Hepatocyte (in vitro differentiated cells): ENCODE data around the gene PDXP. TPM values are rescaled to one million over a fixed set of nuclear protein-coding genes. Genes with fewer than 3 reads are reported as not detected.
A peak's percentile ranks its signal among the peaks of the same experiment; 100 is the strongest.

Experiments
- DNase-seq: peaks from one replicate; pipeline ENCODE4 v3.0.0-alpha.2; 2016; ENCODE audit warnings: low spot score
- H2AFZ ChIP-seq: fragments of 200-600 bp; sonication (generic); 2 replicates; pipeline ENCODE4 v1.6.0; 2016; ENCODE audit warnings: antibody characterized with exemption, mild to moderate bottlenecking
- H3K27ac ChIP-seq: fragments of 200-600 bp; sonication (generic); 2 replicates; pipeline ENCODE4 v1.5.1; 2016; ENCODE audit warnings: mild to moderate bottlenecking
- H3K27me3 ChIP-seq: fragments of 200-600 bp; sonication (generic); 2 replicates; pipeline ENCODE4 v1.6.1; 2016
- H3K36me3 ChIP-seq: fragments of 200-600 bp; sonication (generic); replicated peaks from 2 replicates; pipeline ENCODE4 v1.5.1; 2016; ENCODE audit warnings: low read depth; ENCODE audit not compliant: insufficient read depth
- H3K4me1 ChIP-seq: fragments of 200-600 bp; sonication (generic); 2 replicates; pipeline ENCODE4 v1.5.1; 2016; ENCODE audit warnings: mild to moderate bottlenecking, moderate library complexity; ENCODE audit not compliant: insufficient read depth
- H3K4me2 ChIP-seq: fragments of 200-600 bp; sonication (generic); 2 replicates; pipeline ENCODE4 v1.6.0; 2016
- H3K4me3 ChIP-seq: fragments of 200-600 bp; sonication (generic); 2 replicates; pipeline ENCODE4 v1.5.1; 2016; ENCODE audit warnings: mild to moderate bottlenecking
- H3K79me2 ChIP-seq: fragments of 200-600 bp; sonication (generic); 2 replicates; pipeline ENCODE4 v1.6.0; 2017; ENCODE audit warnings: mild to moderate bottlenecking
- H3K9me2 ChIP-seq: fragments of 200-600 bp; sonication (generic); replicated peaks from 2 replicates; pipeline ENCODE4 v1.6.0; 2017; ENCODE audit warnings: mild to moderate bottlenecking; ENCODE audit not compliant: insufficient read depth
- H3K9me3 ChIP-seq: fragments of 200-600 bp; sonication (generic); 2 replicates; pipeline ENCODE4 v1.5.1; 2016; ENCODE audit warnings: low read depth, mild to moderate bottlenecking
- H4K20me1 ChIP-seq: fragments of 200-600 bp; sonication (generic); 2 replicates; pipeline ENCODE4 v1.6.0; 2016; ENCODE audit warnings: mild to moderate bottlenecking; ENCODE audit not compliant: insufficient read depth, poor library complexity, severe bottlenecking
- CTCF ChIP-seq: fragments of 200-600 bp; sonication (generic); IDR thresholded peaks from 2 replicates; pipeline ENCODE4 v1.5.1; 2016; ENCODE audit warnings: antibody characterized with exemption, mild to moderate bottlenecking; ENCODE audit not compliant: poor library complexity
- EZH2 ChIP-seq: fragments of 200-600 bp; sonication (generic); IDR thresholded peaks from 2 replicates; pipeline ENCODE4 v1.6.1; 2016; ENCODE audit warnings: antibody characterized with exemption, mild to moderate bottlenecking, borderline replicate concordance
- EZH2phosphoT487 ChIP-seq: fragments of 200-600 bp; sonication (generic); IDR thresholded peaks from one replicate; pipeline ENCODE4 v1.6.1; 2018; ENCODE audit warnings: antibody characterized with exemption, mild to moderate bottlenecking, low read depth, moderate library complexity; ENCODE audit not compliant: unreplicated experiment, severe bottlenecking
- WGBS: methylation state at CpG from one replicate; pipeline ENCODE4 v1.1.6; 2016; ENCODE audit warnings: low lambda C conversion rate; ENCODE audit errors: missing lambda C conversion rate; 5-methylcytosine and 5-hydroxymethylcytosine counted together
- polyA plus RNA-seq: library from polyadenylated mRNA; unstranded; fragments of >200 nt; fragmentation: Nextera tagmentation; extraction: Ambion mirVana; gene quantifications from 2 replicates; pipeline ENCODE4 v1.2.1, GENCODE V29; 2016
- total RNA-seq: library from RNA; depleted of rRNA; stranded (reverse); fragments of >200 nt; gene quantifications from 2 replicates; pipeline ENCODE4 v1.2.3, GENCODE V29; 2014

Gene PDXP
- total and polyA plus RNA-seq, 2 experiments from 2014 or later: 15.0 to 27.6 TPM

GRCh38 chr22:37657590-37658132, 862 bp upstream of the PDXP start:
- Histone ChIP-seq H3K27ac (peak overlapping the region; percentile 19), H3K79me2 (peaks cover 33% of the 10 kb centered on the region), H4K20me1 (peaks cover 6% of the 10 kb centered on the region), H3K36me3 (no peaks in the 10 kb centered on the region), H3K4me3 (peak overlapping the region; percentile 18), H3K9me2 (no peaks in the 10 kb centered on the region), H3K9me3 (no peaks in the 10 kb centered on the region), H2AFZ (peak overlapping the region; percentile 1), H3K27me3 (no peaks in the 10 kb centered on the region), H3K4me1 (peaks cover 30% of the 10 kb centered on the region), H3K4me2 (peak overlapping the region; percentile 76)
- TF ChIP-seq EZH2phosphoT487: no peak
- no peak for TF ChIP-seq EZH2
- TF ChIP-seq CTCF: no peak
- WGBS: 13% methylated on average over 6 of the region's 6 CpGs
- no peak for DNase-seq

DNA sequence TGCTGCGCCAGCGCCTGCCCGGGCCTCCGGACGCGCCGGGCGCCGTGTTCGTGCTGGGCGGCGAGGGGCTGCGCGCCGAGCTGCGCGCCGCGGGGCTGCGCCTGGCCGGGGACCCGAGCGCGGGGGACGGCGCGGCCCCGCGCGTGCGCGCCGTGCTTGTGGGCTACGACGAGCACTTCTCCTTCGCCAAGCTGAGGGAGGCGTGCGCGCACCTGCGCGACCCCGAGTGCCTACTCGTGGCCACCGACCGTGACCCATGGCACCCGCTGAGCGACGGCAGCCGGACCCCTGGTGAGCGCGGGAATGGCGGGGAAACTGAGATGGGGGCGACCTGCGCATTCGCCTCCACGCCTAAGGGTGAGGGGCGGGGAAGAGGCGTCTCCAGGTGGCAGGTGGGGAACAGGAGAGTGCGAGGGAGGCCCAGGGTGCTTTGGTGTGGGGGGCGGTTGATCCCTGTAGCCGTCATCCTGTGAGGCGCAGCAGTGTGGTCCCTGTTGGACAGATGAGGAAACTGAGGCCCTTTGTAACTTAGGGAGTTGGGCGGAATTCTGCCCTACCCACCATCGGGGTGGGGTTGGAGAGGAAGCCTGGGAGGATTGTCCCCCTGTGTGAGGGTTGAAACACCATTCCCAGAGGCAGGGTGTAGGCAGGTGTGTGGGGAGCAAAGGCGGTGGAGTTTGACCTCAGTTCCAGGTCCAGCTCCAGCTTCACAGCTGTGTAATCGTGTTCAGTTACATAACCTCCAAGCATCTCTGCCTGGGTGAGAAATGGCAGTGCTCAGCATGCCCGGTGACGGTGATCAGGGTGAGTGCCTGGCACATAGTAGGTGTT, 758 bp downstream of the PDXP start:
- peak overlapping the region; percentile 72 for H3K4me3 ChIP-seq
- no peaks in the 10 kb centered on the region for H3K27me3 ChIP-seq
- no peak overlapping the region for H2AFZ ChIP-seq
- no peaks in the 10 kb centered on the region for H3K9me2 ChIP-seq
- H3K9me3 ChIP-seq: no peaks in the 10 kb centered on the region
- H3K79me2 ChIP-seq: peaks cover 49% of the 10 kb centered on the region
- H3K36me3 ChIP-seq: no peaks in the 10 kb centered on the region
- WGBS: 5% methylated on average over 66 of the region's 68 CpGs
- peak overlapping the region; percentile 78 for H3K27ac ChIP-seq
- H3K4me2 ChIP-seq: peak overlapping the region; percentile 96
- TF ChIP-seq CTCF (no peak), EZH2 (no peak), EZH2phosphoT487 (no peak)
- DNase-seq: peak; percentile 77
- peaks cover 30% of the 10 kb centered on the region for H3K4me1 ChIP-seq
- peaks cover 6% of the 10 kb centered on the region for H4K20me1 ChIP-seq

- Histone ChIP-seq H3K79me2 (peaks cover 58% of the 10 kb centered on the region), H4K20me1 (peaks cover 6% of the 10 kb centered on the region), H2AFZ (no peak overlapping the region), H3K4me1 (peaks cover 28% of the 10 kb centered on the region), H3K9me3 (no peaks in the 10 kb centered on the region), H3K36me3 (no peaks in the 10 kb centered on the region), H3K27me3 (no peaks in the 10 kb centered on the region), H3K4me3 (no peak overlapping the region), H3K9me2 (no peaks in the 10 kb centered on the region), H3K4me2 (peak overlapping the region; percentile 96), H3K27ac (peak overlapping the region; percentile 82)
- DNase-seq: no peak
- 84% methylated on average over 14 of the region's 14 CpGs for WGBS
- no peak for TF ChIP-seq EZH2
- no peak for TF ChIP-seq EZH2phosphoT487
- TF ChIP-seq CTCF: no peak
Measured at GRCh38 chr22:37659897-37660708, 1.6 kb downstream of the PDXP start.
